GM23248 (cell line): ENCODE data around the gene ARL16.

Source experiments
- EZH2 ChIP-seq: fragments of 200-600 bp; sonication (generic); IDR thresholded peaks from 2 replicates; pipeline ENCODE4 v1.6.1; 2018; ENCODE audit warnings: antibody characterized with exemption, mild to moderate bottlenecking; ENCODE audit not compliant: insufficient read depth, poor library complexity, severe bottlenecking
- EZH2phosphoT487 ChIP-seq: fragments of 200-600 bp; sonication (generic); IDR thresholded peaks from 2 replicates; pipeline ENCODE4 v1.6.1; 2018; ENCODE audit warnings: antibody characterized with exemption, moderate library complexity, mild to moderate bottlenecking, low read depth; ENCODE audit not compliant: insufficient read depth

DNA sequence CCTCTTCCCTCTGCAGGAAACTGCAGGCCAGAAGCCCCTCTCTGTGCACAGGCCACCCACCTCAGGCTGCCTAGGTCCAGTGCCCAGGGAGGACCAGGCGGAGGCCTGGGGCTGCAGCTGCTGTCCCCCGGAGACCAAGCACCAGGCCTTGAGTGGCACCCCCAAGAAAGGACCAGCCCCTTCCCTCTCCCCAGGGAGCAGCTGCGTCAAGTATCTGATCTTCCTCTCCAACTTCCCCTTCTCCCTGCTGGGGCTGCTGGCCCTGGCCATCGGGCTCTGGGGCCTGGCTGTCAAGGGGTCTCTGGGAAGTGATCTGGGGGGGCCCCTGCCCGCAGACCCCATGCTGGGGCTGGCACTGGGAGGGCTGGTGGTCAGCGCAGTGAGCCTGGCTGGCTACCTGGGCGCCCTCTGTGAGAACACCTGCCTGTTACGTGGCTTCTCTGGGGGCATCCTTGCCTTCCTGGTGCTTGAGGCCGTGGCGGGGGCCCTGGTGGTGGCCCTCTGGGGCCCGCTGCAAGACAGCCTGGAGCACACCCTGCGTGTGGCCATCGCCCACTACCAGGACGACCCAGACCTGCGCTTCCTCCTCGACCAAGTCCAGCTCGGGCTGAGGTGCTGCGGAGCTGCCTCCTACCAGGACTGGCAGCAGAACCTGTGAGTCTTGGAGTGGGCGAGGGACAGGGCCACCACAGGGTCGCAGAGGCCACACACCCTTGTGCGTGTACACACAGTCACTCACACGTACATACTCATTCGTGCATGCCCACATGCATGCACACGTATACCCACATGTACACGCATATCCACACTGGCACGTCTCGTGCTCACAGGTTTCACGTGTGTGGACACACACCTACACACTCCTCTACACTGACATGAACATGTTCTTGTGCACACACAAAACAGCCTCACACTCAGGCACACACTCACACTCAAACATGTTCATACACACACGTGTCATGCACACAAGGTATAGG is 38.3 kb downstream of the ARL16 start:
- TF ChIP-seq EZH2 (no peak), EZH2phosphoT487 (no peak)
